ENCODE measurements around the gene KANK4. TPM values are rescaled to one million over a fixed set of nuclear protein-coding genes. Genes with fewer than 3 reads are reported as not detected.
"Not testable (repeated sequence)": the region's sequence is repeated elsewhere in the genome, so short reads cannot be mapped to it uniquely, and the experiment has no call there.

The KANK4 gene
- polyA plus RNA-seq, 2 of the 4 experiments (the other 2 are of a cell fraction), result 0.66 to 0.81 TPM

DNA sequence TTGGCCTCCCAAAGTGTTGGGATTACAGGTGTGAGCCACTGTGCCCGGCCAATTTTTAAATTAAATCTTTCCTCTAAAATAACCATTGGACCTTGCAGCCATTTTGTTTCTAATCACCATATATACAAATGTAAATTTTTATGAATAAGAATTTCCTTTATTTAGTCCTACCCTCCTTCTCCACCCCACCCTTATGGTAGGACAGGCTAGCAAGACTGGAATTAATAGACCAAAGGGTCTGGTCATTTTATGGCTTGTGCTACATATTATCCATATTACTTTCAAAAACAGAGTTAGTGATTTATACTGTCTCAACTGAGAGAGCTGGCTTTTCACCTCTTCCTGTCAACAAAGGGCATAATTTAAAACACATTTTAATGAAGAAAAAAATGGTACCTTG lies 98.1 kb downstream of the KANK4 start:
- ChIA-PET CTCF (interaction anchor here (0.7 to 1.4 kb wide), 2 partner anchors 8 to 1518 kb away, joined by 3 to 4 read pairs; no protein-coding TSS in a partner anchor), POLR2A (no interaction called here)
- Histone ChIP-seq H3K4me1 (no peaks in the 10 kb centered on the region), H3K4me2 (no peak overlapping the region), H3K27ac (no peak overlapping the region), H3K9me3 (no peaks in the 10 kb centered on the region), H3K4me3 (no peak overlapping the region)
- DNase-seq (ENCODE audit: low read depth in 1 of 2, low spot score in 1 of 2) (no peak), FAIRE-seq (no peak), ATAC-seq (no peak)
- WGBS (ENCODE audit: missing lambda C conversion rate), result 64% methylated on average over 1 of the region's 1 CpG
- TF ChIP-seq ZC3H11A (IDR thresholded peaks at IDR 0.05), result no peak

DNA sequence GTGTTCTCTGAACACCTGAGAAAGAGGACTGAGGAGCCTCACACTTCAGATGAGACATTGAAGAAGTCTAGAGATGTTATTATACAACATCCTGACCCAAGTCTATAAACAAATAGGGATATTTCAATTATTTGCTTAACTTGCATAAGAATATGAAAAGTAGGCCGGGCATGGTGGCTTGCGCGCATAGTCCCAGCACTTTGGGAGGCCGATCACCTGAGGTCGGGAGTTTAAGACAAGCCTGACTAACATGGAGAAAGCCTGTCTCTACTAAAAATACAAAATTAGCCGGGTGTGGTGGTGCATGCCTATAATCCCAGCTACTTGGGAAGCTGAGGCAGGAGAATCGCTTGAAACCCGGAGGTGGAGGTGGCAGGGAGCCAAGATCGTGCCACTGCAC lies 98.8 kb downstream of the KANK4 start:
- H3K4me2 ChIP-seq; H3K4me3 ChIP-seq; H3K4me1 ChIP-seq; FAIRE-seq; H3K9me3 ChIP-seq; POLR2A ChIA-PET; H3K27ac ChIP-seq; ATAC-seq; DNase-seq (ENCODE audit: low read depth in 1 of 2, low spot score in 1 of 2): not testable (repeated sequence)
- CTCF ChIA-PET, result interaction anchor here (1.4 to 1.7 kb wide), 2 partner anchors 9 to 21 kb away, joined by 3 read pairs; no protein-coding TSS in a partner anchor
- WGBS (ENCODE audit: missing lambda C conversion rate), result 76% methylated on average over 9 of the region's 9 CpGs

DNA sequence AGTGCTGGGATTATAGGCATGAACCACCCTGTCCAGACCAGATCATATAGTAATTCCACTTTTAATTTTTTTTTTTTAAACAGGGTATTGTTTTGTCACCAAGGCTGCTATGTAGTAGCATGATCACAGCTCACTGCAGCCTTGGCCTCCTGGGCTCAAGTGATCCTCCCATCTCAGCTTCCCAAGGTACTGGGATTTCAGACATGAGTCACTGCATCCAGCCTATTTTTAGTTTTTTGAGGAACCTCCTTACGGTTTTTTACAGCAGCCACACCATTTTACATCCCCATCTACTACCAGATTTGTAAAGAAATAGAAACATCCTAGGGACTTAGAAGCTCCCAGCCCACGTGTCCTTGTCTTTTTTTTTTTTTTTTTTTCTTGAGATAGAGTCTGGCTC lies 100.6 kb downstream of the KANK4 start:
- ATAC-seq, result no peak
- ChIA-PET CTCF (no interaction called here), POLR2A (no interaction called here)
- Histone ChIP-seq H3K4me1 (no peaks in the 10 kb centered on the region), H3K4me3 (no peak overlapping the region), H3K9me3 (no peaks in the 10 kb centered on the region), H3K27ac (no peak overlapping the region), H3K4me2 (no peak overlapping the region)
- no peak for DNase-seq (ENCODE audit: low read depth in 1 of 2, low spot score in 1 of 2)
- TF ChIP-seq ZC3H11A (IDR thresholded peaks at IDR 0.05) (no peak), FOXS1 (CRISPR knock-in tag; IDR thresholded peaks at IDR 0.05) (no peak), ESRRA (IDR thresholded peaks at IDR 0.05; ENCODE audit: borderline replicate concordance, low read length) (no peak)
- TF ChIP-seq, protein P1, sequence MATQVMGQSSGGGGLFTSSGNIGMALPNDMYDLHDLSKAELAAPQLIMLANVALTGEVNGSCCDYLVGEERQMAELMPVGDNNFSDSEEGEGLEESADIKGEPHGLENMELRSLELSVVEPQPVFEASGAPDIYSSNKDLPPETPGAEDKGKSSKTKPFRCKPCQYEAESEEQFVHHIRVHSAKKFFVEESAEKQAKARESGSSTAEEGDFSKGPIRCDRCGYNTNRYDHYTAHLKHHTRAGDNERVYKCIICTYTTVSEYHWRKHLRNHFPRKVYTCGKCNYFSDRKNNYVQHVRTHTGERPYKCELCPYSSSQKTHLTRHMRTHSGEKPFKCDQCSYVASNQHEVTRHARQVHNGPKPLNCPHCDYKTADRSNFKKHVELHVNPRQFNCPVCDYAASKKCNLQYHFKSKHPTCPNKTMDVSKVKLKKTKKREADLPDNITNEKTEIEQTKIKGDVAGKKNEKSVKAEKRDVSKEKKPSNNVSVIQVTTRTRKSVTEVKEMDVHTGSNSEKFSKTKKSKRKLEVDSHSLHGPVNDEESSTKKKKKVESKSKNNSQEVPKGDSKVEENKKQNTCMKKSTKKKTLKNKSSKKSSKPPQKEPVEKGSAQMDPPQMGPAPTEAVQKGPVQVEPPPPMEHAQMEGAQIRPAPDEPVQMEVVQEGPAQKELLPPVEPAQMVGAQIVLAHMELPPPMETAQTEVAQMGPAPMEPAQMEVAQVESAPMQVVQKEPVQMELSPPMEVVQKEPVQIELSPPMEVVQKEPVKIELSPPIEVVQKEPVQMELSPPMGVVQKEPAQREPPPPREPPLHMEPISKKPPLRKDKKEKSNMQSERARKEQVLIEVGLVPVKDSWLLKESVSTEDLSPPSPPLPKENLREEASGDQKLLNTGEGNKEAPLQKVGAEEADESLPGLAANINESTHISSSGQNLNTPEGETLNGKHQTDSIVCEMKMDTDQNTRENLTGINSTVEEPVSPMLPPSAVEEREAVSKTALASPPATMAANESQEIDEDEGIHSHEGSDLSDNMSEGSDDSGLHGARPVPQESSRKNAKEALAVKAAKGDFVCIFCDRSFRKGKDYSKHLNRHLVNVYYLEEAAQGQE (IDR thresholded peaks at IDR 0.05), result no peak
- TF ChIP-seq, protein P2, sequence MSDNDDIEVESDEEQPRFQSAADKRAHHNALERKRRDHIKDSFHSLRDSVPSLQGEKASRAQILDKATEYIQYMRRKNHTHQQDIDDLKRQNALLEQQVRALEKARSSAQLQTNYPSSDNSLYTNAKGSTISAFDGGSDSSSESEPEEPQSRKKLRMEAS (IDR thresholded peaks at IDR 0.05), result no peak
- TF ChIP-seq, protein P3, sequence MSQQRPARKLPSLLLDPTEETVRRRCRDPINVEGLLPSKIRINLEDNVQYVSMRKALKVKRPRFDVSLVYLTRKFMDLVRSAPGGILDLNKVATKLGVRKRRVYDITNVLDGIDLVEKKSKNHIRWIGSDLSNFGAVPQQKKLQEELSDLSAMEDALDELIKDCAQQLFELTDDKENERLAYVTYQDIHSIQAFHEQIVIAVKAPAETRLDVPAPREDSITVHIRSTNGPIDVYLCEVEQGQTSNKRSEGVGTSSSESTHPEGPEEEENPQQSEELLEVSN (IDR thresholded peaks at IDR 0.05; ENCODE audit: borderline replicate concordance, low read depth), result no peak
- no peak for FAIRE-seq
- 42% methylated on average over 2 of the region's 2 CpGs for WGBS (ENCODE audit: missing lambda C conversion rate)

DNA sequence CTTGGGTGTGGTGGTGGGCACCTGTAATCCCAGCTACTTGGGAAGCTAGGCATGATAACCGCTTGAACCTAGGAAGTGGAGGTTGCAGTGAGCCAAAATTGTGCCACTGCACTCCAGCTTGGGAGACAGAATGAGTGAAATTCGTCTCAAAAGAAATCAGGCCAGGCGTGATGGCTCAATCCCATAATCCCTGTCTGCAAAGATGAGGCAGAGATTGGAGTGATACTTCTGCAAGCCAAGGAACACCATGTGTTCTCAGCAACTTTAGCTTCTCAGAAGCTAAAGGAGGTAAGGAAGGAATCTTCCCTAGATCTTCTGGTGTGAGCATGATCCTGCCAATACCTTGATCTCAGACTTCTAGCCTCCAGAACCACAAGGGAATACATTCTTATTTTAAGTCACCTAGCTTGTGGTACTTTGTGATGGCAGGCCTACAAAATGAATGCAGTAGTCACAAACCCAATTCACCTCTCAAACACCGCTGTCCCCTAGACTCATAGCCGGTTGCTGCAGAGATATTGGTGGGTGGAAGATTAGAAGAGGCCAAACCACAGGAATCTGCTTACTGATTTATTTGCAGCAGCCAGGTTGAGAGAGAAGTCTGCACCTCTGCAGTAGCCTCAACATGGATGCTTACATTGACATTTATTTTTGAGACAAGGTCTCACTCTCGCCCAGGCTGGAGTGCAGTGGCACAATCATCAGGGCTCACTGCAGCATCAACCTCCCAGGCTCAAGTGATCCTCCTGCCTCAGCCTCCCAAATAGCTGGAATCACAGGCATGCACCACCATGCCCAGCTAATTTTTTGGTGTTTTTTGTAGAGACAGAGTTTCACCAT lies 105.9 kb downstream of the KANK4 start:
- POLR2A ChIA-PET, result no interaction called here
- no peak for TF ChIP-seq FOSL2 (IDR thresholded peaks at IDR 0.05)
- TF ChIP-seq FOSL2 (CRISPR knock-in tag; IDR thresholded peaks at IDR 0.05), result no peak
- TF ChIP-seq, protein P4, sequence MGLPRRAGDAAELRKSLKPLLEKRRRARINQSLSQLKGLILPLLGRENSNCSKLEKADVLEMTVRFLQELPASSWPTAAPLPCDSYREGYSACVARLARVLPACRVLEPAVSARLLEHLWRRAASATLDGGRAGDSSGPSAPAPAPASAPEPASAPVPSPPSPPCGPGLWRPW (IDR thresholded peaks at IDR 0.05), result no peak
- TF ChIP-seq, protein P2 (IDR thresholded peaks at IDR 0.05), result no peak
- no peak for TF ChIP-seq SREBF2 (IDR thresholded peaks at IDR 0.05)
- no peak for TF ChIP-seq HOXA7 (CRISPR knock-in tag; IDR thresholded peaks at IDR 0.05)
- TF ChIP-seq RARB (CRISPR knock-in tag; IDR thresholded peaks at IDR 0.05), result no peak
- no peak for TF ChIP-seq HDAC2 (IDR thresholded peaks at IDR 0.05)
- TF ChIP-seq CBX8 (IDR thresholded peaks at IDR 0.05), result no peak
- TF ChIP-seq ZNF302 (CRISPR knock-in tag; IDR thresholded peaks at IDR 0.05), result no peak
- no peak for TF ChIP-seq MAZ (IDR thresholded peaks at IDR 0.05; ENCODE audit: borderline replicate concordance, low read depth, low read length)
- no peak for TF ChIP-seq HEYL (CRISPR knock-in tag; IDR thresholded peaks at IDR 0.05)
- no peak for TF ChIP-seq RCOR1 (IDR thresholded peaks at IDR 0.05; ENCODE audit: low read depth, low read length)
- TF ChIP-seq, protein P5, sequence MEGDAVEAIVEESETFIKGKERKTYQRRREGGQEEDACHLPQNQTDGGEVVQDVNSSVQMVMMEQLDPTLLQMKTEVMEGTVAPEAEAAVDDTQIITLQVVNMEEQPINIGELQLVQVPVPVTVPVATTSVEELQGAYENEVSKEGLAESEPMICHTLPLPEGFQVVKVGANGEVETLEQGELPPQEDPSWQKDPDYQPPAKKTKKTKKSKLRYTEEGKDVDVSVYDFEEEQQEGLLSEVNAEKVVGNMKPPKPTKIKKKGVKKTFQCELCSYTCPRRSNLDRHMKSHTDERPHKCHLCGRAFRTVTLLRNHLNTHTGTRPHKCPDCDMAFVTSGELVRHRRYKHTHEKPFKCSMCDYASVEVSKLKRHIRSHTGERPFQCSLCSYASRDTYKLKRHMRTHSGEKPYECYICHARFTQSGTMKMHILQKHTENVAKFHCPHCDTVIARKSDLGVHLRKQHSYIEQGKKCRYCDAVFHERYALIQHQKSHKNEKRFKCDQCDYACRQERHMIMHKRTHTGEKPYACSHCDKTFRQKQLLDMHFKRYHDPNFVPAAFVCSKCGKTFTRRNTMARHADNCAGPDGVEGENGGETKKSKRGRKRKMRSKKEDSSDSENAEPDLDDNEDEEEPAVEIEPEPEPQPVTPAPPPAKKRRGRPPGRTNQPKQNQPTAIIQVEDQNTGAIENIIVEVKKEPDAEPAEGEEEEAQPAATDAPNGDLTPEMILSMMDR (IDR thresholded peaks at IDR 0.05), result no peak
- TF ChIP-seq EHF (CRISPR knock-in tag; IDR thresholded peaks at IDR 0.05), result no peak
- ATAC-seq (no peak), DNase-seq (ENCODE audit: low read depth in 1 of 2, low spot score in 1 of 2) (no peak), FAIRE-seq (no peak)
- peaks cover 15% of the 10 kb centered on the region; the same call in 2 of the 3 replicates for H3K9me3 ChIP-seq
- H3K4me2 ChIP-seq, result no peak overlapping the region
- H3K4me3 ChIP-seq, result no peak overlapping the region
- no peak overlapping the region for H3K27ac ChIP-seq
- H3K4me1 ChIP-seq, result no peaks in the 10 kb centered on the region
- CTCF ChIA-PET, result no interaction called here
- 45% methylated on average over 6 of the region's 6 CpGs for WGBS (ENCODE audit: missing lambda C conversion rate)

Data from A549 (cell line).